Stimulated activated CD8-positive, alpha-beta memory T cell treated with anti-CD3 and anti-CD28 coated beads, Interleukin-7, amount 100 ng/mL, for 24 hours (primary cell): ENCODE data around the gene PSD4.

Source experiments
- DNase-seq: peaks from one replicate; pipeline ENCODE4 v3.0.0-alpha.2; 2020; ENCODE audit warnings: low read depth

PSD4 gene

DNA sequence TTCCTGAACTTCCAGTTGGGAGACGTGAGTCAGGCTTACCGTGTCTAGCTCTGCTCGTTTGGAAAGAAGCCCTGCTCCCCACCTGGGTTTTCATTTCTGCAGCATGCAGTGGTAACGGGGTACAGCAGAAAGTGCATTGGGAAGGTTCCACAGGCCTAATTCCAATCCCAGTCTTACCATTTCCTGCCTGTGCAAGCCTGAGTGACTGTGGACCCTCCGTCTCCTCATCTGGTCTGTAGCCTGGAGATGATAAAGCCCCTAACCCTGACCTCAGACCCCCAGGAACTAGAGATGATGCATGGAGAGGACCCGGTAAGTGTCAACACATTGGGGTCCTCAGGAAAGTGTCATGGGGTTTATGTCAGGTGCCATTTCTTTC, 5.8 kb upstream of the PSD4 start:
- no peak for DNase-seq

DNA sequence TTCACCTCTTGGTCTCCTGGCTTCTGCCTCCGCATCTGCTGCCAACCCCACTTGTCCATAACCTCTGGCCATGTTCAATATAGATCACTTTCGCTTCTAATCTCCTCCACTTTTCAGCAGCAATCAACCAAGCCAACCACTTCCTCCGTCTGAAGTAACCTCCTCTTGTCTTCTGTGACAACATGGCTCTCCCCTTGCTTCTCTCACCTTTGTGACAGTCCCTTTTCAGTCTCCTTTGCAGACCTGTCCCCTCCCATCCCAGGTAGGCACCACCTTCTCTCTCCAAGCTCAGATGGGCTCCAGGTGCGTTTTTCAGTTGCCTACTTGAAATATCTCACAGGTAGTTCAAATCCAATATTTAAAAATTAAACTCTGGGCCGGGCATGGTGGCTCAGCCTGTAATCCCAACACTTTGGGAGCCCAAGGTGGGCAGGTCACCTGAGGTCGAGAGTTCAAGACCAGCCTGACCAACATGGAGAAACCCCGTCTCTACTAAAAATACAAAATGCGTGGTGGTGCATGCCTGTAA, 4.7 kb upstream of the PSD4 start:
- no peak for DNase-seq

DNA sequence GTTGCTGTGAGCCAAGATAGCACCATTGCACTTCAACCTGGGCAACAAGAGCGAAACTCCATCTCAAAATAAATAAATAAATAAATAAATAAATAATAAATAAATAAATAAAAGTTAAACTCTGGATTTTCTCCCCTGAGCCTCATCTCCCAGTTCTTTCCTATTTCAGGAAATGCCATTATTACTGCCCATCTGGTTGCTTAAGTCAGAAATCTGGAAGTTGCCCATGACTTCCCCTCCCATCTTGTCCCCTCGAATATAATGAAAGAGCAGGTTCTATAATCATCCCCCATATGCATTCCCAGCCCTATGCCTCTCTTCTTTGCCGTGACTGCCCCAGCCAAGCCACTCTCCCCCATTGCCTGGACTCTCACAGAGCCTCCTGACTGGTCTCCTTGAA, 4.2 kb upstream of the PSD4 start:
- DNase-seq: no peak

DNA sequence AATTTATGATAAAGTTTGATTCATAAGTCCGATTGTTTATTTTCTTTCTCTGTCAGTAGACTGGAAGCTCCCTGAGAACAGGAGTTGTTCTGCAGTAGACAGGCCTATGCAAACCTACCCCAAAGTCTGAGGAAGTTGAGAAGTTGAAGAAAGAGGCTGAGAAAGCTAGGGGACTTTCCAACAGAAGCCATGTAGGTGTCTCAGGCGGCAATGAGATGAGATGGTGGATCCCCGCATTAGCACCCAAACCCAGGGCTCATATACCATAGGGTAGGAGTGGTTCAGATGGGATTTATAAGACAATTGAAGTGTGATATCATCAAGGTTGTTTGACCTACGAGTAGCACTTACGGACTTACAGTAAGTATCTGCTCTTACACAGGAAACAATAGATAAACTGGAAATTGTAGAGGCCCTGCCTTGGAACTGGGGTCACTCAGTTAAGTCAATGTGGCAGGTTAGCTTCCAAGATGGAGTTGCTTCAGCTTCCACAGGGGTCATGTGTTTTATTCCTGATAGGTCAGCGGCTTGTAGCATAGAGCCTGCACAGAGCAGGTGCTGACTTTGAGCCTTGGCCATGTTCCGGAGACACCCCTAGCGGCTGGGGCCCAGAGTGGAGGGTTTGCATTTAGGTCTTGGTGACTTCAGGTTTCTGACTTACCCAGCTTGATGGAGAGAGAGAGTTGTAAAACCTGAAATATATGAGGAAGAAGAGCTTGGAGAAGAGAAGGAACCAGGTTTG, 2.3 kb upstream of the PSD4 start:
- DNase-seq: no peak

GRCh38 chr2:113172721-113173541, 840 bp upstream of the PSD4 start:
- DNase-seq: no peak

DNA sequence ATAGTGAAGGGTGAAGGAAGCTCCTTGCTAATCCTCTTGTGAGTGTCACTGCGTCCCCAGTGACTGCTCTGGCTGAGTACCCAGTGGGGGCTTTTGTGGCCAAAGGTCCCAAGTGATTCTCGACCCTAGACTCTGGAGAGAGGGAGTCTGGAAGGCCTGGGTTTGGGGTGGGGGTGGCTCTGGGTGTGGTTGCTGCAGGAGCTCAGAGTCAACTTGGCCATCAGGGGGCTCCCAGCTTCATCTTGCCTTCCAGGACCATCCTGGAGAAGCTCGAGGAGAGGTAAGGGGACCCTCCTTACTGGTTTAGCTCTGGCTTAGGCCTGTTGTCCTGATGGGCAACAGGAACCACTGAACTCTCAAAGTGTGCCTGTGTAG, 592 bp downstream of the PSD4 start:
- DNase-seq: no peak

GRCh38 chr2:113175042-113175628, 1.4 kb downstream of the PSD4 start:
- no peak for DNase-seq

- DNase-seq: no peak
Observed at GRCh38 chr2:113175736-113176695, 2.2 kb downstream of the PSD4 start.

- no peak for DNase-seq
Observed at GRCh38 chr2:113176696-113177355, 3.1 kb downstream of the PSD4 start.

DNA sequence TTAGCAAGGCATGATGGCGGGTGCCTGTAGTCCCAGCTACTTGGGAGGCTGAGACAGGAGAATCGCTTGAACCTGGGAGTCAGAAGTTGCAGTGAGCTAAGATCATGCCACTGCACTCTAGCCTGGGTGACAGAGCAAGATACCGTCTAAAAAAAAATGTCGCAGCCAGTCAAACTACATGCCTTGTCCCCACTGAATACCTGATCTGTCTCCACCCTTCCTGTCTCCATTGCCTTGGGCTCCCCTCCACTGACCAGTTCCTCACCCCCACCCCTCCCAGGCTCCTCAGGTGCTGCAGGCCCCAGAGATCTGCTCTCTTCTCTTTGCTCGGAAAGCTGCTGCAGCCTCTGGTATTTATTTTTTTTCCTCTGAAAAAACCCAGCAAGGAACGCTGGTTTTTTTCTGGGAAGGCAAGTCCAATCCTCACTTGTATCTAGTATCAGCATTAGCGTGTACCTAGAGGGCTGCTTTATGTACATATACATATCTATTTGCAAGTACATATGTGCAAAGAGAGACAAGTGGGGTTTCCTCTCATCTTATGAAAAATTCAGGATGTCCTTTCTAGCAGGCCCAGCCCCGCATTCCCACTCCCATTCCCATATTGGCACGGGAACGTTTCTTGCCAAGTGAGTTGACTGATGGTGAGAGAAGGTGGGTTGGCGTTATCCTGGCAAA, 4.4 kb downstream of the PSD4 start:
- DNase-seq: no peak

DNA sequence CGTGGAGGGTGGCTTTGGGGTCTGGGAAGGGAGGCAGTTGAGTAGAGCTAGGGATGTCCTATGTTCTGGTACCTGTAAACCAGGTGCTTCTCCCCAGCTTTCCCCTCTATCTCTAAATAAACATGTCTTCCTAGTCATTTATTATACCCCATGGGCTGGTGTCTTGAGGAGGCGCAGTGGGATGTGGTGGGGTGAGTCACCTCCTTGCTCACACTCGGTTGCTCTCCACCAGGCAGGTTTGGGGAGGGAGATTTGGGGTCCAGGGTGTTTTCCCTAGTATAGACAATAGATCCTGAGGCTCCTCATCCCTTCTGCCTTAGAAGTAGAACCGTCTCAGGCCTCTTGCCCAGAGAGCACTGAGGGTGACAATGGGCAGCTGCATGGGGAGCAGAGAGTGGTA, 5.1 kb downstream of the PSD4 start:
- DNase-seq: no peak

- no peak for DNase-seq
Observed at GRCh38 chr2:113179446-113180045, 5.8 kb downstream of the PSD4 start.

- DNase-seq: no peak
Observed at GRCh38 chr2:113180131-113180946, 6.6 kb downstream of the PSD4 start.

DNA sequence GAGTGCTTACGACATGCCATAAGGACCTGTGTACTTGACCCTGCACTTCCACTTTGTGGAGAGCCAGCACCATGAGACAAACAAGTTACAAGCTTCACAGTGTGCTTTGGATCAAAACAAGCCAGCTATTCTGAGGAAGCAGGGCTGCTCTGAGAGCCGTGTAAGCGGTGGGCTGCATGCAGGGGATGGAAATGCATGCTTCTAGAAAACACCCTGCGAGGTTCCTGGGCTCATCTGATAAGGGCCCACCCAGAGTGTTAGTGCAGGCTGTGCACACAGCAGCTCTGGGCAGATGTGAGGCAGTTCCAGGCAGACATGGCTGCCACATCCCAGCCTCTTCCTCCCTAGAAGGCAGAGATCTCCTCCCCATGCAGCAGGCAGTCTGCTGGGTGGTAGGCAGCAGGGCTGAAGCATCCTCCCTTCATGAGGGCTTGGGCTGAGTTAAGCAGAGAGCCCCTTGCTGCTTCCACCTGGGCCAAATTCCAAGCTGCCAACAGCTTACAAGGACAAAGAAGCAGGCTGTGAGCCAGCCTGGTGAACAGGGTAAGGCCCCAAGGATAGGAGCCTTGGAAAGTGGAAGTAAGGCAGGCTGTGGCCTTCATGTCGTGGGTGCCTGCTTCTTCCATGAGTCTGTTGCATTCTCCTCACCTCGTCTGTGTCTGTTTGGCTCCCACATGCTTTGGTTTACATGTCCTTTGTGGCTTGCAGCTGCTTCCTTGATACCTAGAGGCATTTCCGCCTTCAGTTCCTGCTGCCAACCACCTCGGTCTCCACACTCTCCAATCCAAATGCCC, 7.7 kb downstream of the PSD4 start:
- DNase-seq: no peak

DNA sequence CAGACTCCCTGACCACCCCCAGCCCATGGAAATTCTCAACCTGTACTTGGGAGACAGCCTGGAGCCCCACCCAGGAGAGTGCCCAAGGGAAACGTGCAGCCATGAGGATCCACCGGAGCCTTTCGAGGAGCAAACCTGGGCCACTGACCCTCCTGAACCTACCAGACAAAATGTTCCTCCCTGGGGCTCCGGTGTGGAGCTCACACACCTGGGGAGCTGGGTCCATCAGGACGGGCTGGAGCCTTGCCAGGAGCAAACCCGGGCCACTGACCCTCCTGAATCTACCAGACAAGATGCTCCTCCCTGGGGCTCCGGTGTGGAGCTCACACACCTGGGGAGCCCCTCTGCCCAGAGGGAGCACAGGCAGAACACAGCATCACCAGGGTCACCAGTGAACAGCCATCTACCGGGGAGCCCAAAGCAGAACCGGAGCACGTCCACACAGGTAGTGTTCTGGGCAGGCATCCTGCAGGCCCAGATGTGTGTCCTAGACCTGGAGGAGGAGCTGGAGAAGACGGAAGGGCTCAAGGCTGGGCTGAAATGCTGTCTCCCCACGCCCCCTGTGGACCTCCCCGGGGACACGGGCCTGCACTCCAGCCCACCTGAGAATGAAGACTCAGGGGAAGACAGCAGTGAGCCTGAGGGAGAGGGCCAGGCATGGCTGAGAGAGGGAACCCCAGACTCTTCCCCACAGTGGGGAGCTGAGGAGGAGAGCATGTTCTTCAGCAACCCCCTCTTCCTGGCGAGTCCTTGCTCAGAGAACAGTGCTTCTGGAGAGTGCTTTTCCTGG, 8.9 kb downstream of the PSD4 start:
- no peak for DNase-seq

DNA sequence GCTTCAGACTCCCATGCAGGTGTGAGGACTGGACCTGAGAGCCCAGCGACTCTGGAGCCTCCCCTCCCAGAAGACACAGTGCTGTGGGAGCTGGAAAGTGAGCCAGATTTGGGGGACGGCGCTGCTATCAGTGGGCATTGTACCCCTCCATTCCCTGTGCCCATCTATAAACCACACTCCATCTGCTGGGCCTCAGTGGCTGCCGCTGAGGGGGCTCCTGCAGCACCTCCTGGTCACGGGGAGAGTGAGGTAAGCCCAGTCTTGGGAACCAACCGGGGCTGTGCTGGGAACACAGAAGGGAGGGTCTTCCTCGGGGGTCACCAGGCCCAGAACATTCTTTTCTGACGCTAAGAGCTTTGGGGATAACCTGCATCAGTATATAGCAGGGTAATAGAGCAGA, 9.5 kb downstream of the PSD4 start:
- no peak for DNase-seq

DNA sequence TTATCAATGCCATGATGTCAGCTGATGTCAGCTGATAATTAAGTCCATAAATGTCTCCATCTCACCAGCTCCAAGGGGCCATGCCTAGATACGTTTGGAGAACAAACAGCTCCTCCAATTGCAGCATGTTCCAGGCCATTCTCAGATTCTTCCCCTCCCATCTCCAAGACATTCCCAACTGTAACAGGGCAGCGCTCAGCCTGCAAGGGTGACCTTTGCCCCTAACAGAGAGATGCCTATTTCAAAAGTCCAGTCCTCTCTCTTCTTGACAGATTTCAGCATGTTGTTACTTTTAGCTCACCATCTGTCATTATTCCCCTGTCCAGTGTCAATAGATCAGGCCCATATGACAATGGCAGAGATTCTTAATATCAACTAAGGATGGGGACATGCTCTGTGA, 9.9 kb downstream of the PSD4 start:
- DNase-seq: no peak
